RKO (cell line): ENCODE measurements around the gene FBXL16.

ENCODE experiments used
- DNase-seq: peaks from one replicate; pipeline ENCODE4 v3.0.0-alpha.2; 2016; ENCODE audit warnings: low spot score

The FBXL16 gene

DNA sequence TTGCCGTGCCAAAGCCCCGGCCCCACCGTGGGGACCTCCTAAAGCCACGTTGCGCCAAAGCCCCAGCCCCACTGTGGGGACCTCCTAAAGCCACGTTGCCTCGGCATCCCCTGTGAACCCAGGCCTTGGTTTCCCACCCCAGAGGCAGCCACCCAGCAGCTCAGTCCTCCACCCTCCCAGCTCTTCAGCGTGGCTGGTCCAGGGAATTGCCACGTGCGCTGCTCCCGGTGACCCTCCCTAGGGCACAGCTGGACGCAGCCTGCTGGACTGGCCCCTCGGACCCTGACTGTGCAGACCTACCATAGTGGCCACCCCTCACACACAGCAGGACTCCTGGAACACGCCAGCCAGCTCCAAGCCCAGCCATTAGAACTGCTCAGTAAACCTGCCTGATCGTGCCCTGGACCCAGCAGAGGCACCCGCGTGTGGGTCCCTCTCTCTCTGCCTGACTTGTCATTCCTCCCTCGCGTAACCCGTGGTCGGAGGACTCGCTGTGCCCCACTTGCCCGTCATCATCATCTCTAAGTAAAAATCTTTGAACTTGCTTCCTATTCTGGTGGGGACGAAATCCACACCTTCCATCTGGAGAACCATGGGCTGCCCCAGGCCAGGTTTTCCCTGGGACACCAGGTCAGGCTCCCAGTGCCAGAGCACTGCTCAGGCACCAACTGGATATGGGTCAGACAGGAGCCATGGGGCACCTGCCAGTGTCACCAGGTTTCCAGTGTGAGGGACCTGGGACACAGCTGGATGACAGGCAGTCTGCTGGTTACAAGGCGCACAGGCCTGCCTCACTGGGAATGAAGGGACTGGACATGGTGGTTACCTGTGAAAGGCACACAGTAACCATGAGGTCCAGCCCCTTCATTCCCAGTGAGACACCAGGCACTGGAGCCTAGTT lies 29.6 kb upstream of the FBXL16 start:
- no peak for DNase-seq

DNA sequence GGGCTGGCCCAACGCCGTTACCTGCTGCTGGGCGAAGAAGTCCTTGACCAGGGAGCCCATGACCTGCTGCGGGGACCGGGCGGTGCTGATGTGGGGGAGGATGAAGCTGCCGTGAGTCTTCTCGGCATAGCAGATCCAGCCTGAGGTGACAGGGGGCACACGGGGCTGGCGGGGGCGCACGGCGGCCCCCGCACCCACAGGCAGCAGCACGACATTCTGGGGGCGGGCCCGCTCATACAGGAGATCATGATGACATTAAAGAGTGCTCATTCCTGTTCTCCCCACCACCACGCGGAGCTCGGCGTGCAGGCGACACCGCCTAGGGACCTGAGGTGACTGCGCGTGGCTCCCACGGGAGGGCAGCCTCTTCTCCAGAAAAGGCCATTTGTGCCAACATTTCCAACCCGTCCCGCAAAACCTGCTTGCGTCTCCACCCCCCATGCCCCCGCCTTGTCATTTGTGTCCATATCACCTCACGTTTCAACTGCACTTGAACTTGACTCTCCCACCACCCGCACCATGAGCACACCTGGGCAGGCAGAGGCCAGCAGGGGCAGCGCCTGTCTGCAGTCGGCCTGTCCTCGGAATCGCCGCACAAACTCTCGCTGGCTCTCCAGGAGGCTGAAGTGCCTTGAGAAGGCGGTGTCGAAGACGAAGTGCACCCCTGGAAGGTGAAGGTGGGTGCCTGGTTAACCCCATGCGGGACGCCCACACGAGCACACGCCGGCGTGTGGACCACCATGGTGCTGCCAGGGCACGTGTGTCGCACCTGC lies 28.8 kb upstream of the FBXL16 start:
- no peak for DNase-seq

DNA sequence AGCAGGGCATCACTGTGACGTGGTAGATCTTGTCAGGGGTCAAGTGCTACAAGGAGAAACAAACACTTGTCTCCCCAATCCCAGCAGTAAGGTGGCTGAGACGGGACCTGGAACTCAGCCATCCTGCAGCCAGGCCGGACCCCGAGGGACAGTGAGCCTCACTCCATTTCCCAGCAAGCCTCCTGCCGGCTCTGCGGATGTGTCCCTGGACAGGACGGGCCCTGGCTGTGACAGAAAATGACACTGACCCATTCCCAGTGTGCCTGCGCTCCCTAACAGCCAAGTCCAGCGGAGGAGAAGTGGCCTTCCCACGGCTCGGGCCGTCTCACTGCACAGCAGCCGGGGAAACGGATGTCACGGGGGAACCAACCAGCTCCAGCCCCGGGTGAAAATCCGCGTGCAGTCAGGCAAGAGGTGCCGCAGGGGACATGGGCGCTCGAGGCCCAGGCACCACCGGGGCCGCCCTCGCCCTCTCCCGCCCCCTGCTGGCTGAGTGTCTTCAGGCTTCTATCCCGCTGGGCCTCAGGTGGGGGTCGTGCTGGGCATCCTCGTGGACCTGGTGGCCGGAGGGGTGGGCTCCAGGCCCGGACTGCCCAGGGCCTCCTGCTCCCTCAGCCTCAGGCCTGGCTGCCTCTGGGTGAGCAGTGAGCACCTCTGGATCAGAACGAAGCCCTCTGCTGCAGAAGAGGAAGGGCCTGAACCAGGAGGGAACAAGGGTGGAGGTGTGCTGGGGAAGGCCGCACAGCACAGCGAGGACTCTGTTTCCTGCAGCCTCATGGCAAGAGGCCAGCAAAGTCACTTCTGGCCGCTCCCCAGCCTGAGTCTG lies 28.0 kb upstream of the FBXL16 start:
- DNase-seq = no peak

GRCh38 chr16:732936-733335 lies 27.3 kb upstream of the FBXL16 start:
- DNase-seq = peak; percentile 61

- DNase-seq = no peak
Observed at GRCh38 chr16:732332-732731, 26.7 kb upstream of the FBXL16 start.

DNA sequence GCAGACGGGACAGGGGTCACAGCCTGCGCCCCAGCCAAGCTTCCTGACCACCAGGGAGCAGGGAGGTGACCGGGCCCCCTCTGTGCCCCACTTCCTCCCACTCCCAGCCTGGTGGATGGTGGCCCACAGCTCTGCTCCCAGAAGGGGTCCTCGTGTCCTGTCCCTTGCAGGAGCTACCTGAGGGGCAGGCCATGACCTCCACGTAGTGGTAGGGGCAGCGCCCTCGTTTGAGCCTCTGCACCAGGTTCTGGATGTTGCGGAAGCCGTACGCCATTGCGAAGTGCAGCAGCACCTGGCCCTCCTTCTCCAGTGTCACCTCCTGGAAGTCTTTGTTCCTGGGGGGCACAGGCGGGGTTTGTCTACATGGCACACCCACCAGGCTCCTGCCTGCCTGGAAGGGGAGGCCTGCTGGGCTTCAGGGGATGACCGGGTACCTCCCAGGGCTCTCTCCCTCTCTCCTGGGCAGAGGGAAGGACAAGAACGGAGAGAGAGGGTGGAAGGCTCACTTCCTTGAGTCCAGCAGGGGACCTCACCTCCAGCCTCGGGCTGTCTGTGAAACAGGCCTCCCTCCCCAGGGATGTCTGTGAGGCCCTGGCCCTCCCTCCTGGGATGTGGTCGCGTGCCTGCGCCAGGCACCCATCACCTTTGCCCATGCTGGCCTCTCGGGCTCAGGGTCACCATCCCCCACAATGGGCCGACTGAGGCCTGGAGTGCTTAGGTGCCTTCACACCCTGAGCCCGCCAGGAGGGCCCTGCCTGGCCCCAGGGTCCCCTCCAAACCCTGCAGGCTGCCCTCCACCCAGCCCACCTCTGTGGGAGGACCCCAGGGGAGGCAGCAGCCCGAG lies 25.3 kb upstream of the FBXL16 start:
- DNase-seq = no peak

- DNase-seq = no peak
Observed at GRCh38 chr16:729768-730665, 24.4 kb upstream of the FBXL16 start.

- peak; percentile 75 for DNase-seq
Observed at GRCh38 chr16:728890-729744, 23.5 kb upstream of the FBXL16 start.

GRCh38 chr16:728131-728889 lies 22.7 kb upstream of the FBXL16 start:
- DNase-seq = peak; percentile 93

GRCh38 chr16:727291-727977 lies 21.8 kb upstream of the FBXL16 start:
- DNase-seq = peak; percentile 77

DNA sequence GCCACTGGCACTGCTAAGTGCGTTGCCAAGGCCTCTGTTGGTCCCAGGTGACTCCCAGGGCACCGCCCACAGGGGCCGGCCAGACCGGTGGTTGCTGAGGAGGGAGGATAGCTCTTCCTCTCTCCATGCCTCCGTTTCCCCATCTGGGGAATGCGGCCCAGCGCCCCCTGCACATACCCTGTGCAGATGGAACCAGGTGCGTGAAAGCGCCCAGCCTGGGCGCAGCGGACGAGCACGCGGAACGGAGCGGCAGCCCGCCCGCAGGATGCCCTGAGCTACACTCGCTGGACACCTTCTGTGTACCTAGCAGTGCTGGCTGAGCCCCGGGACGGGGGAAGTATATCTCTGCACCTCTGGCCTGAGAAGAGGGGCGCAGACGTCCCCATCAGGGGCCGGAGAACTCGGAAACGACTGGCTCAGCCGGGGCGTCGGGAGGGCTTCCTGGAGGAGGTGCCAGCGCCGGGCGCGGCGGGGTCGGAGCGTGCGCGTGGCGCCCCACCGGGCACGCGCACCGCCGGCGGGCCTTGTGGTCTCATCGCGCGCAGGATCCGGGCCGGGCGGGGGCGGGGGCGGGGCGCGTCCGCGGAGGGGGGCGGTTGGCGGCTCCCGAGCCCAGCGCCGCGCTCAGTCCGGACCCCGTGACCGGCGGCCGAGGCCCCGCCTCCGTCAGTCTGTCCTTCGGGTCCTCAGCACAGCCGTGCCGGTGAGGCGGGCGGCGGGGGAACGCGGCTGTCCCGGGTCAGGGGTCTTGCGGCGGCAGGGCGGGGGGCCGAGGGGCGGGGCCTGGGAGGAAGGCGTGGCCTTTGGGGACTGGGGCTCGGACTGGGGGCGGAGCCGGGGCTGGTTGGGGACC lies 21.1 kb upstream of the FBXL16 start, which contains the start of the genes CCDC78 and HAGHL:
Gene CCDC78 (minus strand): TSS at position 6 of the 853 bp plus-strand sequence. CDS start 76 bp downstream, outside the sequence.
Gene HAGHL (plus strand): TSS at position 669 of the 853 bp plus-strand sequence. CDS start 404 bp downstream, outside the sequence.
- peak; percentile 82 for DNase-seq

DNA sequence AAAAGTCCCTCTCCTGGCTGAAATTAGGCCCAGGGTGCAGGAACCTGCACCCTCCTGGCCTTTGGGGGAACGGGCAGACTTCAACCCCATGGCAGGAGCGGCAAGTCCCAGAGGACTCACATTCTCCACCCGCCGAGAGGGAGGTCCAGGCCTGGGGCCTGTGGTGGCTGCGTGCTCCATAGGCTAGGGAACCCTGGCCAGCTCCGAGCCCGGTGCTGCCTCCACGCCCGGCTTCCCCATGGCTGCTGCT lies 20.5 kb upstream of the FBXL16 start:
- no peak for DNase-seq

- no peak for DNase-seq
Observed at GRCh38 chr16:725463-726187, 20.0 kb upstream of the FBXL16 start.

DNA sequence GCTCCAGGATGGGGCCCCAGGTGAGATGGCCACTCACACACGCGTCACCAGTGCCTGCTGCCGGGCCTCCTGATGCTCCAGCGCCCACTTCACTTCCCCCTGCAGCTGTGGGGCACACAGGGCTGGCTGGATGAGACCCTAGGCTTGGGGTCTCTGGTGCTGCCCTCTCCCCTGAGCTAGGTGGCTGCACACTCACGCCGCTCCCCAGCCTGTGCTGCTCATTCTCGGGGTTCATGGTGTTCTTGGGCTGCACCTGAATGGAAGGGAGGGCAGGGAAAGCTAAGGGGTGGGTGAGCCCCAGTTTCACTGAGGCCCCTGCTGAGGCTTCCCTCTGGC lies 19.4 kb upstream of the FBXL16 start:
- DNase-seq = no peak

- no peak for DNase-seq
Observed at GRCh38 chr16:724188-725040, 18.8 kb upstream of the FBXL16 start.

DNA sequence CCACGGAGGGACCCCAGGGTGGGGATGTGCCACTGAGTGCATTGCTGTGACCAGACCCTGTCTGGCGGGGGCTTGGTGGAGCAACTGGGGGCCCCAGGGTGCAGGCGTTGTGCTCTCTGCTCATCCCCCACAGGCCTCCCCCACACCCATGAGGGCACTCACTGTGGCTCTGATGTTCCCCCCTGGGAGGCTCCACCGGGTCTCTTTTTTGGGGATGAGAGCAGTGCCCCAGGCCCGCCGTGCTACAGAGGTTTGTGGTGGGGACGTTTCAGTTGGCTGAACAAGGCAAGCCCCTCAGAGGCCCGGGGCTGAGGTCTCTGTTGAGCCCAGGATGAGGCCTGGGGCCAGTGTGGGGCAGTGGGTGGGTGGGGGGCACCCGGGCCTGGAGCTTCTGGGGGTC lies 18.1 kb upstream of the FBXL16 start:
- no peak for DNase-seq
